ENCODE measurements around the gene ST8SIA4. TPM values are rescaled to one million over a fixed set of nuclear protein-coding genes. Genes with fewer than 3 reads are reported as not detected.
"Not testable (repeated sequence)": the region's sequence is repeated elsewhere in the genome, so short reads cannot be mapped to it uniquely, and the experiment has no call there.

Gene ST8SIA4
- total RNA-seq, 2 donors from 2014 or later = 44.5 to 47.1 TPM

GRCh38 chr5:100787648-100788047 is 115.4 kb downstream of the ST8SIA4 start:
- Mint-ChIP-seq H3K4me1 (ENCODE audit: low read depth) (peaks cover 19% of the 10 kb centered on the region), H3K36me3 (ENCODE audit: insufficient read depth in 2 of 2) (peaks cover 3 to 5% of the 10 kb centered on the region in 2 donors), H3K27ac (no peak overlapping the region), H3K4me3 (no peak overlapping the region), H3K9me3 (peaks cover 5 to 8% of the 10 kb centered on the region in 2 donors), H3K27me3 (ENCODE audit: low read depth) (peaks cover 10% of the 10 kb centered on the region)
- no peak for ATAC-seq (replicated peaks in 1 of 2)
- DNase-seq = no peak

GRCh38 chr5:100785536-100785935 is 117.5 kb downstream of the ST8SIA4 start:
- not testable (repeated sequence) for H3K9me3 Mint-ChIP-seq; H3K27ac Mint-ChIP-seq; H3K36me3 Mint-ChIP-seq (ENCODE audit: insufficient read depth in 2 of 2); ATAC-seq (replicated peaks in 1 of 2); DNase-seq; H3K4me3 Mint-ChIP-seq; H3K27me3 Mint-ChIP-seq (ENCODE audit: low read depth)
- peaks cover 27% of the 10 kb centered on the region for H3K4me1 Mint-ChIP-seq (ENCODE audit: low read depth)

GRCh38 chr5:100780376-100780870 is 122.7 kb downstream of the ST8SIA4 start:
- no peaks in the 10 kb centered on the region for H3K27me3 Mint-ChIP-seq (ENCODE audit: low read depth)
- DNase-seq (no peak), ATAC-seq (replicated peaks in 1 of 2) (peak; percentile 83 to 89)
- peaks cover 7 to 9% of the 10 kb centered on the region in 2 donors for H3K9me3 Mint-ChIP-seq
- H3K4me1 Mint-ChIP-seq (ENCODE audit: low read depth) = peaks cover 43% of the 10 kb centered on the region
- peak overlapping the region; percentile 93 for H3K27ac Mint-ChIP-seq
- H3K4me3 Mint-ChIP-seq = peak overlapping the region; percentile 82 to 84
- H3K36me3 Mint-ChIP-seq (ENCODE audit: insufficient read depth in 2 of 2) = peaks cover 2 to 5% of the 10 kb centered on the region in 2 donors

GRCh38 chr5:100779669-100780375 is 123.3 kb downstream of the ST8SIA4 start:
- peak overlapping the region; percentile 93 for H3K27ac Mint-ChIP-seq
- peaks cover 2 to 3% of the 10 kb centered on the region in 2 donors for H3K36me3 Mint-ChIP-seq (ENCODE audit: insufficient read depth in 2 of 2)
- no peak for DNase-seq
- peak overlapping the region; percentile 82 to 84 for H3K4me3 Mint-ChIP-seq
- peaks cover 5 to 6% of the 10 kb centered on the region in 2 donors for H3K9me3 Mint-ChIP-seq
- peak; percentile 8 to 21 for ATAC-seq (replicated peaks in 1 of 2)
- H3K27me3 Mint-ChIP-seq (ENCODE audit: low read depth) = no peaks in the 10 kb centered on the region
- peaks cover 49% of the 10 kb centered on the region for H3K4me1 Mint-ChIP-seq (ENCODE audit: low read depth)

- peak overlapping the region; percentile 74 to 75 for H3K4me3 Mint-ChIP-seq
- peaks cover 2% of the 10 kb centered on the region in 2 donors for H3K36me3 Mint-ChIP-seq (ENCODE audit: insufficient read depth in 2 of 2)
- DNase-seq = peak; percentile 31
- peak overlapping the region; percentile 83 for H3K27ac Mint-ChIP-seq
- no peaks in the 10 kb centered on the region for H3K27me3 Mint-ChIP-seq (ENCODE audit: low read depth)
- ATAC-seq (replicated peaks in 1 of 2) = peak; percentile 29 to 53
- peaks cover 50% of the 10 kb centered on the region for H3K4me1 Mint-ChIP-seq (ENCODE audit: low read depth)
- H3K9me3 Mint-ChIP-seq = peaks cover 3 to 5% of the 10 kb centered on the region in 2 donors
Observed at GRCh38 chr5:100777680-100778300, 125.3 kb downstream of the ST8SIA4 start.

- Mint-ChIP-seq H3K36me3 (ENCODE audit: insufficient read depth in 2 of 2) (no peaks in the 10 kb centered on the region), H3K4me3 (no peak overlapping the region), H3K27me3 (ENCODE audit: low read depth) (no peaks in the 10 kb centered on the region), H3K4me1 (ENCODE audit: low read depth) (peaks cover 38% of the 10 kb centered on the region), H3K9me3 (peaks cover 1 to 5% of the 10 kb centered on the region in 2 donors), H3K27ac (no peak overlapping the region)
- ATAC-seq (replicated peaks in 1 of 2) (no peak), DNase-seq (no peak)
Observed at GRCh38 chr5:100775533-100775855, 127.6 kb downstream of the ST8SIA4 start.

- peaks cover 0 to 4% of the 10 kb centered on the region in 2 donors for H3K36me3 Mint-ChIP-seq (ENCODE audit: insufficient read depth in 2 of 2)
- ATAC-seq (replicated peaks in 1 of 2) = no peak
- DNase-seq = no peak
Observed at GRCh38 chr5:100772548-100772947, 130.5 kb downstream of the ST8SIA4 start.

GRCh38 chr5:100772006-100772405 is 131.1 kb downstream of the ST8SIA4 start:
- Mint-ChIP-seq H3K4me1 (ENCODE audit: low read depth) (peaks cover 10% of the 10 kb centered on the region), H3K36me3 (ENCODE audit: insufficient read depth in 2 of 2) (peaks cover 0 to 4% of the 10 kb centered on the region in 2 donors), H3K27ac (no peak overlapping the region), H3K27me3 (ENCODE audit: low read depth) (peaks cover 8% of the 10 kb centered on the region), H3K4me3 (no peak overlapping the region), H3K9me3 (peaks cover 0 to 5% of the 10 kb centered on the region in 2 donors)
- no peak for ATAC-seq (replicated peaks in 1 of 2)
- DNase-seq = no peak

More at GRCh38 chr5:100772548-100772947, 130.5 kb downstream of the ST8SIA4 start:
- Mint-ChIP-seq H3K27me3 (ENCODE audit: low read depth) (peaks cover 8% of the 10 kb centered on the region), H3K4me1 (ENCODE audit: low read depth) (peaks cover 13% of the 10 kb centered on the region), H3K9me3 (peaks cover 0 to 5% of the 10 kb centered on the region in 2 donors), H3K27ac (no peak overlapping the region), H3K4me3 (no peak overlapping the region)

GRCh38 chr5:100771181-100771580 is 131.9 kb downstream of the ST8SIA4 start:
- no peak for DNase-seq
- H3K27me3 Mint-ChIP-seq (ENCODE audit: low read depth) = peaks cover 8% of the 10 kb centered on the region
- ATAC-seq (replicated peaks in 1 of 2) = no peak
- H3K9me3 Mint-ChIP-seq = peaks cover 0 to 5% of the 10 kb centered on the region in 2 donors
- H3K4me1 Mint-ChIP-seq (ENCODE audit: low read depth) = peaks cover 10% of the 10 kb centered on the region
- no peak overlapping the region for H3K4me3 Mint-ChIP-seq
- no peak overlapping the region for H3K27ac Mint-ChIP-seq
- peaks cover 0 to 4% of the 10 kb centered on the region in 2 donors for H3K36me3 Mint-ChIP-seq (ENCODE audit: insufficient read depth in 2 of 2)

GRCh38 chr5:100768221-100768620 is 134.9 kb downstream of the ST8SIA4 start:
- peaks cover 0 to 5% of the 10 kb centered on the region in 2 donors for H3K9me3 Mint-ChIP-seq
- DNase-seq = no peak
- ATAC-seq (replicated peaks in 1 of 2) = no peak
- no peaks in the 10 kb centered on the region for H3K4me1 Mint-ChIP-seq (ENCODE audit: low read depth)
- no peak overlapping the region for H3K4me3 Mint-ChIP-seq
- H3K36me3 Mint-ChIP-seq (ENCODE audit: insufficient read depth in 2 of 2) = peaks cover 0 to 4% of the 10 kb centered on the region in 2 donors
- peaks cover 8% of the 10 kb centered on the region for H3K27me3 Mint-ChIP-seq (ENCODE audit: low read depth)
- H3K27ac Mint-ChIP-seq = no peak overlapping the region

GRCh38 chr5:100762995-100763394 is 140.1 kb downstream of the ST8SIA4 start:
- Mint-ChIP-seq H3K27ac (no peak overlapping the region), H3K27me3 (ENCODE audit: low read depth) (peaks cover 7% of the 10 kb centered on the region), H3K4me3 (no peak overlapping the region), H3K4me1 (ENCODE audit: low read depth) (no peaks in the 10 kb centered on the region), H3K9me3 (no peaks in the 10 kb centered on the region), H3K36me3 (ENCODE audit: insufficient read depth in 2 of 2) (no peaks in the 10 kb centered on the region)
- DNase-seq = no peak
- ATAC-seq (replicated peaks in 1 of 2) = no peak

- Mint-ChIP-seq H3K27me3 (ENCODE audit: low read depth) (peaks cover 7% of the 10 kb centered on the region), H3K4me1 (ENCODE audit: low read depth) (no peaks in the 10 kb centered on the region), H3K36me3 (ENCODE audit: insufficient read depth in 2 of 2) (no peaks in the 10 kb centered on the region), H3K27ac (no peak overlapping the region), H3K4me3 (no peak overlapping the region), H3K9me3 (no peaks in the 10 kb centered on the region)
- ATAC-seq (replicated peaks in 1 of 2) (no peak), DNase-seq (no peak)
Observed at GRCh38 chr5:100762108-100762507, 141.0 kb downstream of the ST8SIA4 start.

GRCh38 chr5:100761192-100761591 is 141.9 kb downstream of the ST8SIA4 start:
- ATAC-seq (replicated peaks in 1 of 2) = no peak

More at GRCh38 chr5:100761192-100761591, 141.9 kb downstream of the ST8SIA4 start:
- no peak overlapping the region for H3K27ac Mint-ChIP-seq
- DNase-seq = no peak
- H3K9me3 Mint-ChIP-seq = no peaks in the 10 kb centered on the region
- no peaks in the 10 kb centered on the region for H3K36me3 Mint-ChIP-seq (ENCODE audit: insufficient read depth in 2 of 2)
- no peaks in the 10 kb centered on the region for H3K4me1 Mint-ChIP-seq (ENCODE audit: low read depth)
- peaks cover 7% of the 10 kb centered on the region for H3K27me3 Mint-ChIP-seq (ENCODE audit: low read depth)
- H3K4me3 Mint-ChIP-seq = no peak overlapping the region
